HepG2 (cell line): ENCODE measurements around the gene GATA3. TPM values are rescaled to one million over a fixed set of nuclear protein-coding genes. Genes with fewer than 3 reads are reported as not detected.

ENCODE experiments used
- CBX2 ChIP-seq, 2 experiments: fragments of 200-600 bp in 1 of 2; sonication (generic); formaldehyde crosslinking in 1 of 2; IDR thresholded peaks; 2 replicates each; pipeline versions ENCODE4 v1.7.0 to v1.8.1; 2018 to 2022; ENCODE audit warnings: low read depth in 2 of 2, low read length in 1 of 2, mild to moderate bottlenecking in 1 of 2, missing genetic modification reagents in 1 of 2
- CCDC6 ChIP-seq: sonication (generic); formaldehyde crosslinking; IDR thresholded peaks from 2 replicates; pipeline ENCODE4 v1.8.1; 2022; ENCODE audit warnings: mild to moderate bottlenecking, missing genetic modification reagents, moderate library complexity
- ELF1 ChIP-seq: sonication (generic); formaldehyde crosslinking; IDR thresholded peaks from 2 replicates; pipeline ENCODE4 v1.4.0; 2020; ENCODE audit warnings: missing genetic modification reagents
- GFI1 ChIP-seq: sonication (generic); formaldehyde crosslinking; IDR thresholded peaks from 2 replicates; pipeline ENCODE4 v1.5.0; 2020; ENCODE audit warnings: missing genetic modification reagents, mild to moderate bottlenecking, borderline replicate concordance
- HNRNPLL ChIP-seq: fragments of 200-400 bp; formaldehyde crosslinking; IDR thresholded peaks from 2 replicates; pipeline ENCODE4 v1.6.1; 2017; ENCODE audit warnings: mild to moderate bottlenecking, low read depth, low read length; ENCODE audit not compliant: poor library complexity, severe bottlenecking
- JUN ChIP-seq: sonication (generic); formaldehyde crosslinking; IDR thresholded peaks from 2 replicates; pipeline ENCODE4 v1.4.0; 2020; ENCODE audit warnings: mild to moderate bottlenecking, missing genetic modification reagents
- KAT8 ChIP-seq: IDR thresholded peaks from 2 replicates; pipeline ENCODE4 v1.6.1; 2016; ENCODE audit warnings: missing genetic modification reagents, missing compliant biosample characterization
- MAFK ChIP-seq, 2 experiments: IDR thresholded peaks in 1 of 2; conservative IDR thresholded peaks in 1 of 2; 2 replicates each; pipeline ENCODE4 v1.6.1; 2011; ENCODE audit warnings: improper control_type of control experiment in 2 of 2, low read length in 2 of 2
- MAX ChIP-seq: IDR thresholded peaks from 2 replicates; pipeline ENCODE4 v1.6.1; 2012; ENCODE audit warnings: inconsistent platforms
- NAIF1 ChIP-seq: sonication (generic); formaldehyde crosslinking; IDR thresholded peaks from 2 replicates; pipeline ENCODE4 v1.5.0; 2020; ENCODE audit warnings: mild to moderate bottlenecking, missing genetic modification reagents, borderline replicate concordance
- PBX3 ChIP-seq: sonication (generic); formaldehyde crosslinking; IDR thresholded peaks from 2 replicates; pipeline ENCODE4 v1.8.1; 2023; ENCODE audit warnings: missing genetic modification reagents, inconsistent platforms, borderline replicate concordance
- PHB2 ChIP-seq: fragments of 450-650 bp; IDR thresholded peaks from 2 replicates; pipeline ENCODE4 v1.6.1; 2018; ENCODE audit not compliant: partially characterized antibody
- PTBP1 ChIP-seq: fragments of 200-400 bp; formaldehyde crosslinking; IDR thresholded peaks from 2 replicates; pipeline ENCODE4 v1.6.1; 2018; ENCODE audit warnings: low read length, low read depth; ENCODE audit not compliant: poor library complexity, severe bottlenecking
- SKIL ChIP-seq: sonication (generic); formaldehyde crosslinking; IDR thresholded peaks from 2 replicates; pipeline ENCODE4 v1.8.0; 2022; ENCODE audit warnings: missing genetic modification reagents, mild to moderate bottlenecking, moderate library complexity, borderline replicate concordance
- SMARCE1 ChIP-seq: fragments of 450-650 bp; IDR thresholded peaks from 2 replicates; pipeline ENCODE4 v1.6.1; 2017; ENCODE audit warnings: borderline replicate concordance
- TBP ChIP-seq: sonication (generic); formaldehyde crosslinking; IDR thresholded peaks from 2 replicates; pipeline ENCODE4 v1.5.0; 2020; ENCODE audit warnings: missing genetic modification reagents
- TFDP2 ChIP-seq: sonication (generic); formaldehyde crosslinking; IDR thresholded peaks from 2 replicates; pipeline ENCODE4 v1.4.0; 2020; ENCODE audit warnings: missing genetic modification reagents
- TGIF2 ChIP-seq: IDR thresholded peaks from 2 replicates; pipeline ENCODE4 v1.6.1; 2016; ENCODE audit warnings: control low read depth, missing compliant biosample characterization
- TP53 ChIP-seq: sonication (generic); formaldehyde crosslinking; conservative IDR thresholded peaks from 2 replicates; pipeline ENCODE4 v1.4.0; 2020; ENCODE audit warnings: missing genetic modification reagents
- XRCC5 ChIP-seq: fragments of 200-400 bp; formaldehyde crosslinking; optimal IDR thresholded peaks from 2 replicates; pipeline ENCODE3; 2017; ENCODE audit warnings: mild to moderate bottlenecking, low read length
- ZNF121 ChIP-seq: sonication (generic); formaldehyde crosslinking; IDR thresholded peaks from 2 replicates; pipeline ENCODE4 v1.5.0; 2020; ENCODE audit warnings: mild to moderate bottlenecking, missing genetic modification reagents
- ZNF138 ChIP-seq: sonication (generic); formaldehyde crosslinking; IDR thresholded peaks from 2 replicates; pipeline ENCODE4 v1.5.0; 2020; ENCODE audit warnings: mild to moderate bottlenecking, low read depth, missing genetic modification reagents
- ZNF180 ChIP-seq: sonication (generic); formaldehyde crosslinking; IDR thresholded peaks from 2 replicates; pipeline ENCODE4 v1.4.0; 2020; ENCODE audit warnings: low read depth, missing genetic modification reagents, borderline replicate concordance
- ZNF510 ChIP-seq: sonication (generic); formaldehyde crosslinking; IDR thresholded peaks from 2 replicates; pipeline ENCODE4 v1.4.0; 2020; ENCODE audit warnings: low read depth, mild to moderate bottlenecking, missing genetic modification reagents
- ZNF607 ChIP-seq: sonication (generic); formaldehyde crosslinking; IDR thresholded peaks from 2 replicates; pipeline ENCODE4 v1.5.1; 2020; ENCODE audit warnings: missing genetic modification reagents, mild to moderate bottlenecking, borderline replicate concordance
- ZNF724P ChIP-seq: sonication (generic); formaldehyde crosslinking; IDR thresholded peaks from 2 replicates; pipeline ENCODE4 v1.8.0; 2022; ENCODE audit warnings: missing genetic modification reagents, borderline replicate concordance
- polyA plus RNA-seq, 8 experiments: library from polyadenylated mRNA; depleted of rRNA in 3 of 8; stranded (reverse) in 7 of 8; unstranded in 1 of 8; fragments of >200 nt; fragmentation: Illumina TruSeq in 4 of 8; extraction: Trizol in 4 of 8; gene quantifications; 2 replicates each; pipeline versions ENCODE4 v1.2.1 to v1.2.3, GENCODE V29; 2011 to 2016; ENCODE audit warnings: low read depth in 4 of 8, missing spikeins in 1 of 8, mixed read lengths in 1 of 8; ENCODE audit not compliant: insufficient read depth in 1 of 8
- total RNA-seq, 5 experiments: library from RNA; depleted of rRNA; stranded (reverse); fragments of >200 nt; fragmentation: Illumina TruSeq; extraction: Trizol; gene quantifications; 2 replicates each; pipeline ENCODE4 v1.2.3, GENCODE V29; 2016; ENCODE audit warnings: low read depth in 1 of 5

GATA3 gene
- total and polyA plus RNA-seq, 2 of the 13 experiments (the other 11 are each of a cell fraction or from before 2014, with no cell fraction given), result not detected

- TF ChIP-seq ZNF138 (CRISPR knock-in tag) (no peak), HNRNPLL (no peak), CCDC6 (CRISPR knock-in tag) (no peak), XRCC5 (no peak), CBX2 (IDR thresholded peaks at IDR 0.05; ENCODE audit: low read depth, low read length) (peak; percentile 86; the same call in 1 of the 2 replicates), CBX2 (CRISPR knock-in tag; IDR thresholded peaks at IDR 0.05; ENCODE audit: low read depth) (no peak), ZNF724P (no peak), TBP (CRISPR knock-in tag) (no peak), PBX3 (CRISPR knock-in tag) (no peak), JUN (CRISPR knock-in tag) (no peak), ELF1 (peak; percentile 40; the same call in 1 of the 2 replicates), NAIF1 (CRISPR knock-in tag) (no peak), PTBP1 (no peak), ZNF510 (CRISPR knock-in tag) (no peak), ZNF607 (CRISPR knock-in tag) (no peak), TP53 (no peak), ZNF180 (CRISPR knock-in tag) (no peak), MAX (no peak), TFDP2 (no peak), GFI1 (CRISPR knock-in tag) (no peak), ZNF121 (CRISPR knock-in tag) (no peak), SKIL (CRISPR knock-in tag) (no peak), PHB2 (no peak), SMARCE1 (no peak), MAFK (conservative IDR thresholded peaks at IDR 0.05 in 1 of 2, IDR thresholded peaks at IDR 0.05 in 1 of 2; ENCODE audit: low read length in 2 of 2) (no peak), TGIF2 (CRISPR knock-in tag) (no peak), KAT8 (no peak)
Observed at GRCh38 chr10:8044908-8045725, 9.4 kb upstream of the GATA3 start (continued).
